ENCODE measurements around the gene ST6GALNAC5. TPM values are rescaled to one million over a fixed set of nuclear protein-coding genes. Genes with fewer than 3 reads are reported as not detected.

Gene ST6GALNAC5
- total RNA-seq, 2 experiments from 2014 or later: not detected

DNA sequence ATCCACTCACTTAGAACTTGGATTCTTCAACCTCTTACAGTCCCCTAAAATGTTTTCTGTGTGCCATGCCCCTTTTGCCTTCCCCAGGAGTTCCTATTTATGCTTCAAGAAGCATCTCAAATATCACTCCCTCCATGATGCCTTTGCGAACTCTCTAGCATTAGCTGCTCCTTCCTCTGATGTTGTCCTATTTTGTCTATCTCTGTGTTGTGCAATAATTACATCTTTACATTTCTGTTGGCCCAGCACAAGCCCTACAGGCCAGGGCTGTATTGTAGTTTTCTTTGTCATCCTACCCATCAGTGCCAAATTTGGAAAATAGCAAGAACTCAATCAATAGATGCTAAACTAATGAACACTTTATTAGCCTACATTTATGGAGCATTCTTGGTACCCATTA, 125.8 kb downstream of the ST6GALNAC5 start:
- no peaks in the 10 kb centered on the region for H3K4me1 Mint-ChIP-seq
- no peak for DNase-seq
- H3K9me3 Mint-ChIP-seq: no peaks in the 10 kb centered on the region
- H3K27ac Mint-ChIP-seq: no peak overlapping the region
- peaks cover 7% of the 10 kb centered on the region for H3K27me3 Mint-ChIP-seq
- no peak overlapping the region for H3K4me3 Mint-ChIP-seq
- no peaks in the 10 kb centered on the region for H3K36me3 Mint-ChIP-seq

DNA sequence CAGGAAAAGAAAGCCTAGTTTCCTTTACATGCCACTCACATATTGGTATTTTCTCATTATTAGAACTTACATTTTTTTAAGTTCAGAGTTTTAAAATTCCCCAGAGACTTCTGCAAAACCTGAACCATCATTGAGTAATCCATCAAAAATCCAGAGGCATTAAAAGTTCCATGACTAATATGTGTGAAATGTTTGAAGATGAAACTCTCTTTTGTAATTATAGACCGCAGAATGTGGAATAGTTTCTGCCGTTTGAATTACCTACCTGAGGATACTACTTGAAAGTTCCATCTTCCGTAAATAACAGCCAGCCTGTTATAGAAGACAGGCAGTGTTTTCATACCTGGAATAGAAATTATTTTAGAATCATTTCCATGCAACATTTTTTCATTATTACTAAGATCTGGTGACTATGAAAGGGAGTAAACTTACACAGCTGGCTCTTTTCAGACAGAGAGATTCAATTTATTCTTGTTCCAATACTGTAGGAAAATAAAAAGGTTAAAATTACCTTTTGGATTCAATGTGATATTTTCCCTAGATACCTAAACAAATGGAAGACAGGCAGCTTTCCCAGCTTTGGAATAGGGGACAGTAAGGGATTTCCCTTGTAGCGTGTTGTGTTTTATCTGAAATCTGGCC, 131.4 kb downstream of the ST6GALNAC5 start:
- peaks cover 3% of the 10 kb centered on the region for H3K27me3 Mint-ChIP-seq
- H3K4me3 Mint-ChIP-seq: no peak overlapping the region
- H3K27ac Mint-ChIP-seq: no peak overlapping the region
- DNase-seq: no peak
- no peaks in the 10 kb centered on the region for H3K4me1 Mint-ChIP-seq
- no peaks in the 10 kb centered on the region for H3K36me3 Mint-ChIP-seq
- H3K9me3 Mint-ChIP-seq: no peaks in the 10 kb centered on the region

DNA sequence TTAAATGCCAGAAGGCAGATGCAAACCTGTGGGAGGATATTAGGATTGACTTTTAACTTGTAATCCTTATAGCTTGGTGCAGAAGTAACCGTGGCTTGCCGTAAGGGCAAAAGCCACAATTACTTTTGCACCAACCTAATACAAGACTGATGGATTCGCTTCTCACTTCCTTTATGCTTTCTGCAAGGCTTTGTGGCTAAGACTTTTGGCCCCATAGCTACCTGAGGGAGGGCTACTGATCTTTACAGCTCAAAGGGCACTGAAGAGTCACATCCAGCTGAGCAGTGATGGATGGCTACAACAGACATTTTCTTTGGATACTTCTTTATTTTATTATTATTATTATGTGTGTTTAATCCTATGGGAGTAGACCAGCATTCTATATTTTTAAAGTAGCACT, 140.4 kb downstream of the ST6GALNAC5 start:
- H3K9me3 Mint-ChIP-seq: peaks cover 1% of the 10 kb centered on the region
- H3K27ac Mint-ChIP-seq: no peak overlapping the region
- DNase-seq: no peak
- no peak overlapping the region for H3K4me3 Mint-ChIP-seq
- H3K27me3 Mint-ChIP-seq: peaks cover 5% of the 10 kb centered on the region
- H3K4me1 Mint-ChIP-seq: no peaks in the 10 kb centered on the region
- no peaks in the 10 kb centered on the region for H3K36me3 Mint-ChIP-seq

DNA sequence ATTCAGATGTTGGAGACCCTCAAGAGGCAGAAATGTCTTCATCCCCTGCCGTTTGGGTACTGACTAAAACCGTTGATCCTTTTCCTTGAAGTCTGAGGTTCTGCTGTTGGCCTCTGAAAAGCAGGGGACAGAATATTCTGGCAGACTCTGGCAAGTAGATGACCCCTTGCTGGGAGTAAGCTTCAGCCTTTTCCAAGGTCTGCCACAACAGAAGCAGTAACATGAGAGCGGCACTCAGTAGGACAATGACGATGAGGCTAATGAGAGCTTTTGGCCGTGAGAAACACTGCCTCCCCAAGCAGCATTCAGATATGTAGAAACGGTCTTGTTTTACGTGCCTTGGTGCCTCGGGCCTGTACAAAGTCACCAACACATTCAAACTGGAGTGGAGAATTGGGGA, 143.7 kb downstream of the ST6GALNAC5 start:
- Mint-ChIP-seq H3K27ac (no peak overlapping the region), H3K27me3 (peaks cover 12% of the 10 kb centered on the region), H3K4me1 (no peaks in the 10 kb centered on the region), H3K9me3 (no peaks in the 10 kb centered on the region), H3K4me3 (no peak overlapping the region), H3K36me3 (no peaks in the 10 kb centered on the region)
- no peak for DNase-seq

DNA sequence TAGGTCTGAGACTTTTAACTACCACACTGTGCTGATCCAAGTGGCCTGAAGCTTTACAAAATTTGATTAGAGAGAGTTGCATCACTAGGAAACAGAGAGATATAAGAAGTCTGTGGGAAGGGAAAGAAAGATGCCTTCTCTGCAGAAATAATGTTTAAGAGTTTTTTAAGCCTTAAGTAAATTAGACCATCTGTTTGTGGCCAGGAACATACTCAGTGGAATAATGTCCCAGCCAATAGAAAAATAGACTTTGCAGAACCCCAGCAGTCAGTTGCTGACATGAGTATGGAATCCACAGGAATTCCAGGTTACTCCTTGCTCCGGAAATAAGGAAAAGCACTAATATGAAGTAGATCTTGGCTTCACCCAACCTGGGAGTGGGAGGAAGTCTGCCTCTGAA, 144.8 kb downstream of the ST6GALNAC5 start:
- H3K4me3 Mint-ChIP-seq: no peak overlapping the region
- DNase-seq: no peak
- no peaks in the 10 kb centered on the region for H3K4me1 Mint-ChIP-seq
- H3K36me3 Mint-ChIP-seq: no peaks in the 10 kb centered on the region
- H3K27ac Mint-ChIP-seq: no peak overlapping the region
- peaks cover 18% of the 10 kb centered on the region for H3K27me3 Mint-ChIP-seq
- no peaks in the 10 kb centered on the region for H3K9me3 Mint-ChIP-seq

DNA sequence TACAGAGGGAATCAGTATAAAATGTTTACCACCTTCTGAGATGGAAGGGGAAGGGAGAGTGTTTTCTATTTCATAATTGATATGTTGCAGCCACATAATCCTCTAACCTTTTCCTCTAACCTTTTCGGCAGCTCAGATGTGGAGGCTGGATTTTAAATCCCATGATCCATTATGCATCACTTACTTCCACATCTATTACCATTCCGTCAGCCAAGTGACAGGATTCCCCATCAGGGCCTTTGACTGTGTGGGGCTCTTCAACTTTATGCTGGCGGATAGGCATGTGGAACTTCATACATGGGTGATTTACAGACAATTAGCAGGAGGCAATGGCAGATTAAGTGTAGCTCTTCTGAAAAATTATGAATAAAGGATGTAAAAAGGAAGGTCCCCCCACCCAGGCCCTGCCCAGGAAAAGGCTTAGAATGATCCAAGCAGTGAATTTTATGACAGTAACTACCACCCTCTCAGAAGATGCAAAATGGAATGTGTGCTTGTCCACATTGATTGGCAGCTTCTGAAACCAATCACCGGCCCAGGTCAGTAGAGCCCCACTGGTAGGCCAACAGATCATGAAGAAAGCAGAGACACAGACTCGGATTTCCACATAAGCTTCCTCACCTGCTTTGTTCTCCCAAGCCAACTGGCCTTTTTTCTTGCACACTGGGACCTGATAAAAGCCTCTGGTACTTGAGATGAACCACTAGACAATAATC, 147.0 kb downstream of the ST6GALNAC5 start:
- H3K9me3 Mint-ChIP-seq: no peaks in the 10 kb centered on the region
- no peaks in the 10 kb centered on the region for H3K36me3 Mint-ChIP-seq
- peaks cover 20% of the 10 kb centered on the region for H3K27me3 Mint-ChIP-seq
- no peaks in the 10 kb centered on the region for H3K4me1 Mint-ChIP-seq
- no peak for DNase-seq
- no peak overlapping the region for H3K27ac Mint-ChIP-seq
- H3K4me3 Mint-ChIP-seq: no peak overlapping the region

DNA sequence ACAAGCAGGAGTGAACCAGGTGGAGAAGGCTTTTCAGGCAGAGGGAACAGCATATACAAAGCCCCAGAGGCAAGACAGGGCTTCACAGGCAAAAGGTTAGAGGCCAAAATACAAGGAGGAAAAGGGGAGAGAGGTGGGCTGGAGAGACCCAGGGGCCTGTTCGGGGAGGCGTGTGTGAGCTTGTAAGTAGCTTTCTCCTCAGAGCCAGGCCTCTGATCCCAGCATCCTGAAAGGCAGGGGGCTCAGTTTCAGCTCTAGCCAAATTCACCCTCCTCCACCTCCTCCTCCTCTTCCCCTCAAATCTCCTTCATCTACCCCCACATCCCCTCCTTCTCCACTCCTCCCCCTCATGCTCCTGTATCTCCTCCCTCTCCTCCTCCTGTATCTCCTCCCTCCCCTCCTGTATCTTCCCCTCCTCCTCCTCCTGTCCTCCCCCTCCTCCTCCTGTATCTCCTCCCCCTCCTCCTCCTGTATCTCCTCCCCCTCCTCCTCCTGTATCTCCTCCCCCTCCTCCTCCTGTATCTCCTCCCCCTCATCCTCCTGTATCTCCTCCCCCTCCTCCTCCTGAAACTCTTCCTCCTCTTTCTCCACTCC, 148.6 kb downstream of the ST6GALNAC5 start:
- peaks cover 20% of the 10 kb centered on the region for H3K27me3 Mint-ChIP-seq

DNA sequence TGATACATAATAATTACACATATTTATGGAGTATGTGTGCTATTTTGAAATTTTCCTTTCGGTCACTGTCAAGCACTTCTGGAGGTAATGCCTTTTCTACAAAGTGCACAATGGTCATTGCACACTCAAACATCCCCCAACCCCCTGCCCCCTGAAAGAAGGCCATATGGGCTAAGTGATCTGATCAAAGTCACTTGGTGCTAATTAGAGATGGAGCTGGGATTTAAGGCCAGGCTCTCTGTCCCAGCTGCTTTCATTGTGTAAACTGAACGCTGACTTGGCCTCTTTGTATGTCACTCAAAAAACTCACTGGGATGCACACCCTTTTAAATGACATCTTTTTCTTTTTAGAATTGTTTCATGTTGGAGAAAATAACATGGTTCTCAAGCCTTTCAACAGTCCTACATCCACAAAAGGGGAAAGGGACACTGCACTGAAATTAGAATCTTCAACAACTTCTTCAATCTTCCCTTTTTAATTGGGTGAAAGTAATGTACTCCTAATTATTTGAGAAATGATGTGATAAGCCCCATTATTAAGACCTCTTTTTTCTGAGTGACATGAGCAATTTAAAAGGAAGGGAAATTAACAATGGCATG, 149.2 kb downstream of the ST6GALNAC5 start:
- Mint-ChIP-seq H3K36me3 (no peaks in the 10 kb centered on the region), H3K27me3 (peaks cover 20% of the 10 kb centered on the region), H3K27ac (no peak overlapping the region), H3K4me3 (no peak overlapping the region), H3K4me1 (no peaks in the 10 kb centered on the region), H3K9me3 (no peaks in the 10 kb centered on the region)
- no peak for DNase-seq

More for the DNA sequence above, 148.6 kb downstream of the ST6GALNAC5 start:
- DNase-seq: no peak
- no peak overlapping the region for H3K27ac Mint-ChIP-seq
- H3K9me3 Mint-ChIP-seq: no peaks in the 10 kb centered on the region
- no peaks in the 10 kb centered on the region for H3K4me1 Mint-ChIP-seq
- H3K36me3 Mint-ChIP-seq: no peaks in the 10 kb centered on the region
- no peak overlapping the region for H3K4me3 Mint-ChIP-seq

DNA sequence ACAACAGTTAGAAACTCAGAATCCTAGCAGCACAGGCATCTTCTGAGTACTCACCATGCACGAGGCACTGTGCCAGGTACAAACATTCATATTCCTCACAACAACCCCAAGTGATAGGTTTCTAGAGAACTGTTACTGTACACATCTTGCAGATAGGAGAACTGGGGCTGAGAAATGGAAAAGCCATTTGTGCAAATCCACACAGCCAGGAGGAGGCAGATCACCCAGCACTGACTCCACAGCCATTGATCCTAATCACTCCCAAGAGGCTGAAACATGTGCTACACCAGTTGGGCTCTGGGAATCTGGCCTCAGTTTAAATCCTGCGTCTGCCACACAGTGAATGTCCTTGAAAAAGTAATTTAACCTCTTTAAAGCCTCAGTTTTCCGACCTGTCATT, 151.0 kb downstream of the ST6GALNAC5 start:
- Mint-ChIP-seq H3K27me3 (peaks cover 15% of the 10 kb centered on the region), H3K36me3 (no peaks in the 10 kb centered on the region), H3K9me3 (no peaks in the 10 kb centered on the region), H3K4me3 (no peak overlapping the region), H3K4me1 (no peaks in the 10 kb centered on the region), H3K27ac (no peak overlapping the region)
- no peak for DNase-seq

DNA sequence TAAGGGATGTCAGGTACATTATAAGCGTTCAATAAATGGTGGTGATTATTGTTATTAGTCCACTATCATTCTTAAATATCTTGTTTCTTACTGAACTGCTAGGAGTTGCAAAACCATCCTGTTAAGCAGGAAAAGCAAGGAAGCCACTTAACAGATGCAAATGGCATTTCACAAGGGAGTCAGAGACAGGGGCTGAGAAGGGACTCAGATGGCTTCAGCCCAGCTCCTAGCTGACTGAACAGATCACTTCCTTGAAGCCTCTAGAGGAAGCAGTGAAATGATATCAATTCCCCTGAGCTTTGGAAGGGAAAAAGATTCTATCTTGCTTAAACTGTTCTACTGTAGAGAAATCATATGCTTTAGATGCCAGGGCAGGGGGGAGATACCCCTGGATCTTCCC, 151.5 kb downstream of the ST6GALNAC5 start:
- no peak overlapping the region for H3K27ac Mint-ChIP-seq
- no peaks in the 10 kb centered on the region for H3K4me1 Mint-ChIP-seq
- no peak overlapping the region for H3K4me3 Mint-ChIP-seq
- H3K36me3 Mint-ChIP-seq: no peaks in the 10 kb centered on the region
- DNase-seq: no peak
- H3K9me3 Mint-ChIP-seq: no peaks in the 10 kb centered on the region
- H3K27me3 Mint-ChIP-seq: peaks cover 15% of the 10 kb centered on the region

DNA sequence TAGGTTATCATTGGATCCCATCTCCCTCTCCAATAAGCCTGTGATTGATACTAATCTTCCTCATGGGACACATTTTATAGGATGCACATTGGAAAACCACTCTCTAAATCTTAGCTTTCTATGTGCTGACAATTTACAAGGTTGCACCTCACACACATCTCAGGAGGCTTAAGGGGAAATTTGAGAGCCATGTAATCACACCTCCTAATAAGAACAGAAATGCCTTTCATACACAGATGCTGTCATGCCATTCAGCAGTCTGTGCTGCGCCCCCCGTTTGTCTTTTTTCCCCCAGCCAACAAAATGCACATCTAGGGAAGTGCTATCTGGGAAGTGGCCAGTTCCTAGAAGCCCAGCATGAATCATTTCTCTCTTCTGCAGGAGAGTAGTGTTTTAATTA, 154.5 kb downstream of the ST6GALNAC5 start:
- Mint-ChIP-seq H3K27me3 (peaks cover 5% of the 10 kb centered on the region), H3K27ac (no peak overlapping the region), H3K4me3 (no peak overlapping the region), H3K36me3 (no peaks in the 10 kb centered on the region), H3K9me3 (no peaks in the 10 kb centered on the region), H3K4me1 (no peaks in the 10 kb centered on the region)
- no peak for DNase-seq

DNA sequence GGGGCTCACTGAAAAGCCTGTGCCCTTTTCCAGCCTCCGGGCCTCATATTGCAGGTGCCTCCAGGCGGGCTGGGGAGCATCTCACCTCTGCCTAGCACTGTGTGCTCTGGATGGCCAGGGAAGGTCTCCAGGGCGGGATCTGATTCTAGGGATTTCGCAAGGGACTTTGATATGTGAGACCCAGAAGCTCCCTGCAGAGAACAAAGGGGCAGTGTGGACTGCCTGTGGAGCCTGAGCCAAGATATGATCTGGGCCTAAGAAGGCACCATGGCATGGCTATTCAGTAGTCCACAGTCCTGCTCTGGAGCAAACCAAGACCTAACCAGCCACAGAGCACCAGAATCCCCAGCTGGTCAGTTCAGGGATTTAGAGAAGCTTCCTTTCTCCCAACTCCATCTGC, 157.2 kb downstream of the ST6GALNAC5 start:
- no peaks in the 10 kb centered on the region for H3K36me3 Mint-ChIP-seq
- no peaks in the 10 kb centered on the region for H3K9me3 Mint-ChIP-seq
- H3K27me3 Mint-ChIP-seq: peaks cover 4% of the 10 kb centered on the region
- no peak overlapping the region for H3K4me3 Mint-ChIP-seq
- DNase-seq: no peak
- no peaks in the 10 kb centered on the region for H3K4me1 Mint-ChIP-seq
- no peak overlapping the region for H3K27ac Mint-ChIP-seq

DNA sequence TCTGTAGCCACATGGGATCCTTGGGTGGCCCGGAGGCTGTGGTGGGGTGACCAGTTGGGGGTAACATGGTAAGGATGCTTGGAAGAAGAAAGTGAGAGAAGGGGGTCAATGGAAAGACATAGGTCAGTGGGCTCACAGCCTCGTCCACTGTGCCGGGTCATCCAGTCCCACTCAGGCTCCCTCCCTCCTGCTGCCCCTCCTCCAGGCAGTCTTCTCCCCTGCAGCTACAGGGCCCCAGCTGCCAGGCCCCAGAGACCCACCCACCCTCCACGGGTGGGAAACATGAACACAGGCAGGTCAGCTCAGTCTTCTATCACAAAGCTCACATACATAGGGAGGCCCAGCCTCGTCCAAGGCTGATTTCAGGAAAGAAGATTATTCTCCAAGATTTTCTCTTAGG, 158.3 kb downstream of the ST6GALNAC5 start:
- no peak for DNase-seq
- H3K9me3 Mint-ChIP-seq: no peaks in the 10 kb centered on the region
- peaks cover 4% of the 10 kb centered on the region for H3K27me3 Mint-ChIP-seq
- no peak overlapping the region for H3K27ac Mint-ChIP-seq
- no peak overlapping the region for H3K4me3 Mint-ChIP-seq
- no peaks in the 10 kb centered on the region for H3K4me1 Mint-ChIP-seq
- H3K36me3 Mint-ChIP-seq: no peaks in the 10 kb centered on the region

DNA sequence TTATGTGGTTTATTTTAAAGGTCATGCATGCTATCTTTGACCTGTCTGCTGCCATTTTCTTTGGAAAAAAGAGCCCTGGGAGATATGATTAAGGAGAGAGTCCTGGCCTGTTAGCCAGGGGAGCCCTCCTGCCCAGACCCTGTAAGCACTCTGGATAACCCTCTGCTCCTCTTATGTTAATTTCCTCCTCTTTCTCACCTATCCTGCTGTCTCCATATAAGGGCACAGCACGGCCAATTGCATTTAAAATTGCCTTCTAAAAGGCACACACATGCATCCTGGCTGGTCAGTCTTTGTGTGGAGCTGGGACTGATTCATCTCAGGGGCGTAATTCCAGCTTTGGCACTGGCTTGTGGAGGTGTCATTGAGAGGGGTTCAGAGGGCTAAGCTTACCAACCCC, 158.9 kb downstream of the ST6GALNAC5 start:
- H3K9me3 Mint-ChIP-seq: no peaks in the 10 kb centered on the region
- no peaks in the 10 kb centered on the region for H3K4me1 Mint-ChIP-seq
- peaks cover 4% of the 10 kb centered on the region for H3K27me3 Mint-ChIP-seq
- H3K36me3 Mint-ChIP-seq: no peaks in the 10 kb centered on the region
- no peak for DNase-seq
- no peak overlapping the region for H3K27ac Mint-ChIP-seq
- no peak overlapping the region for H3K4me3 Mint-ChIP-seq

DNA sequence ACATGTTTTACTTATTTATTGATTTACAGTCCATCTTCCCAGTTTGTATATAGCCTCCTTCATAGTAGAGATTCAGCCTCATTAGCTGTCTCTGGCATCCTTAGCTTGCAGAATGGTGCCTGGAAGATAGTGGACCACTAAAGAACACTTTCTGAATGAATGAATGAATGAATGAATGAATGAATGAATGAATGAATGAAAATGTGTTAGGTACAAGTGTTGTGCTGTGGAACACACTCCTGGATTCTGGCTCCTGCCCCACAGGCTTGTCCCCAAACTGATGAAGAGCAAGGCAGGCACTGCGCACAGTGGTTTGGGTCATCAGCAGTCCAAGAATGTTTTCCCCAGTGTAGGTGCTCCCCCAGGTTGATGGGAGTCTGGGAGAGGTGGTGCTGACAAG, 159.4 kb downstream of the ST6GALNAC5 start:
- Mint-ChIP-seq H3K27me3 (peaks cover 4% of the 10 kb centered on the region), H3K36me3 (no peaks in the 10 kb centered on the region), H3K4me3 (no peak overlapping the region), H3K4me1 (no peaks in the 10 kb centered on the region), H3K27ac (no peak overlapping the region), H3K9me3 (no peaks in the 10 kb centered on the region)
- no peak for DNase-seq
